ENCODE results near the gene PPFIA4. TPM values are rescaled to one million over a fixed set of nuclear protein-coding genes. Genes with fewer than 3 reads are reported as not detected.

Gene PPFIA4
- total RNA-seq, 1 donor from 2014 or later, result 74.7 TPM

DNA sequence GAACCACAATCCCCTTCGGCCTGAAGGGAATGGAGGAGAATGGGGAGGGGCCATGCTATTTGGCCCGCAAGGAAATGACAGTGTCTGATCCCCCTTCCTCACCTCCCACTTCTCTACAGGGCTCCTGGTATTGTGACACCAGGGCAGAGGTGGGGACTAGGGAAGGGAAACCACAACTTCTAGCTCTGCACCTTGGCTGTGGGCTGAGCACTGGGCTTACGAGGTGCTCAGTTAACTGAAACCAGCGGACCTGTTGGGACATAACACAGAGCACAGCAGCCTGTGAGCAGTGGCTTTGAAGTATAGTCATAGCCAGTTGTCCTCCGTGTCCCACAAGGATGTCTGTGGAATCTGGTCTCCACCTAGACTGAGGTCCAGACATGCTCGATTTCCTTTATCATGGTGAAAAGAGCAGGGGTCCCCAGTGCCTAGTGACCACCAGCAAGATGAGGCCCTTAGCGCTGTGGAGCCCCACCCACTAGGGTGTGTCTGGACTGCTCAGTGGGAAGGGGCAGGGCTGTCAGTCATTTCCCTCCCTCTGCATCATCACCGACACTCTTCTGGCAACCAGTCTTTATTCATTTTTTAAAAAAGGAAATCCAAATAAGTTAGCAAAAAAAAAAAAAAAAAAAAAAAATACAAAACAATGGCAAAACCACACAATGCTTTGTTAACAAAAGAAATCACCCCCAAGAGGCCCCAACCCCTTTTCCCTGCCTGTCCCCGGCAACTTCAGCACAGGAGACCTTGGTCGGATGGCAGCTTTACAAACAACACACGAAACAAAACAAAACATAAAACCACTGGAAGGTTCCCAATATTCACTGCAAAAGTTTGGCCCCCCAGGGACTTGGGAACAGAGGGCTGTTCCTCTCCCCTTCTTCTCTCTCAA is 56.5 kb downstream of the PPFIA4 start:
- DNase-seq, result no peak
- Mint-ChIP-seq H3K36me3 (ENCODE audit: unreplicated experiment) (no peaks in the 10 kb centered on the region), H3K27me3 (ENCODE audit: unreplicated experiment) (peaks cover 7% of the 10 kb centered on the region), H3K9me3 (ENCODE audit: unreplicated experiment) (no peaks in the 10 kb centered on the region), H3K4me3 (ENCODE audit: unreplicated experiment) (no peak overlapping the region), H3K27ac (ENCODE audit: unreplicated experiment) (no peak overlapping the region), H3K4me1 (ENCODE audit: low read depth, unreplicated experiment) (peaks cover 11% of the 10 kb centered on the region)
- TF ChIP-seq, protein P1, sequence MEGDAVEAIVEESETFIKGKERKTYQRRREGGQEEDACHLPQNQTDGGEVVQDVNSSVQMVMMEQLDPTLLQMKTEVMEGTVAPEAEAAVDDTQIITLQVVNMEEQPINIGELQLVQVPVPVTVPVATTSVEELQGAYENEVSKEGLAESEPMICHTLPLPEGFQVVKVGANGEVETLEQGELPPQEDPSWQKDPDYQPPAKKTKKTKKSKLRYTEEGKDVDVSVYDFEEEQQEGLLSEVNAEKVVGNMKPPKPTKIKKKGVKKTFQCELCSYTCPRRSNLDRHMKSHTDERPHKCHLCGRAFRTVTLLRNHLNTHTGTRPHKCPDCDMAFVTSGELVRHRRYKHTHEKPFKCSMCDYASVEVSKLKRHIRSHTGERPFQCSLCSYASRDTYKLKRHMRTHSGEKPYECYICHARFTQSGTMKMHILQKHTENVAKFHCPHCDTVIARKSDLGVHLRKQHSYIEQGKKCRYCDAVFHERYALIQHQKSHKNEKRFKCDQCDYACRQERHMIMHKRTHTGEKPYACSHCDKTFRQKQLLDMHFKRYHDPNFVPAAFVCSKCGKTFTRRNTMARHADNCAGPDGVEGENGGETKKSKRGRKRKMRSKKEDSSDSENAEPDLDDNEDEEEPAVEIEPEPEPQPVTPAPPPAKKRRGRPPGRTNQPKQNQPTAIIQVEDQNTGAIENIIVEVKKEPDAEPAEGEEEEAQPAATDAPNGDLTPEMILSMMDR (IDR thresholded peaks at IDR 0.05; ENCODE audit: partially characterized antibody, unreplicated experiment), result no peak

DNA sequence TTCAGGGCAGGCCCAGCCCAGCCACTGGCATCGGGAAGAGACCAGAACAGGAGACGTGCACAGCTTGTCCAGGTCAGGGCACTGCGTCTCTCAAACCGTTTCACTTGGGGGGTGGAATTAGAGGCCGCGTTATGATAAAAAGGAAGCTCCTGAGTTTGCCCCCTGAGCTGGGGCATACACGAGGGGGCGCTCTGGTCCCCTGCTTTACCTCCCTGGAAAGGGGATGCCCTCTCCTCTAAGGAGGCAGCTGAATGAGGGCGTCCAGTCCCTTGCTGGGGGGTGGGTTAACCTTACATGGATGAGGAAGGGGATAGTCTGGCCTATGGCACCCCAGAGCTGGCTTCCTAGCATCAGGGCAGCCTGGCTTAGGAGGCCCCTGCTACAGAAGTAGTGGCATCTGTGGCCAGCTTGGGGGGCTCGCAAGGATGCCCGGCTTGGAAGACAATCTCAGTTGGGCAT is 57.2 kb downstream of the PPFIA4 start:
- H3K27me3 Mint-ChIP-seq (ENCODE audit: unreplicated experiment), result peaks cover 11% of the 10 kb centered on the region
- H3K4me1 Mint-ChIP-seq (ENCODE audit: low read depth, unreplicated experiment), result peaks cover 11% of the 10 kb centered on the region
- H3K36me3 Mint-ChIP-seq (ENCODE audit: unreplicated experiment), result no peaks in the 10 kb centered on the region
- DNase-seq, result no peak
- no peak overlapping the region for H3K27ac Mint-ChIP-seq (ENCODE audit: unreplicated experiment)
- no peak overlapping the region for H3K4me3 Mint-ChIP-seq (ENCODE audit: unreplicated experiment)
- H3K9me3 Mint-ChIP-seq (ENCODE audit: unreplicated experiment), result peaks cover 6% of the 10 kb centered on the region
- TF ChIP-seq, protein P1 (IDR thresholded peaks at IDR 0.05; ENCODE audit: partially characterized antibody, unreplicated experiment), result no peak

DNA sequence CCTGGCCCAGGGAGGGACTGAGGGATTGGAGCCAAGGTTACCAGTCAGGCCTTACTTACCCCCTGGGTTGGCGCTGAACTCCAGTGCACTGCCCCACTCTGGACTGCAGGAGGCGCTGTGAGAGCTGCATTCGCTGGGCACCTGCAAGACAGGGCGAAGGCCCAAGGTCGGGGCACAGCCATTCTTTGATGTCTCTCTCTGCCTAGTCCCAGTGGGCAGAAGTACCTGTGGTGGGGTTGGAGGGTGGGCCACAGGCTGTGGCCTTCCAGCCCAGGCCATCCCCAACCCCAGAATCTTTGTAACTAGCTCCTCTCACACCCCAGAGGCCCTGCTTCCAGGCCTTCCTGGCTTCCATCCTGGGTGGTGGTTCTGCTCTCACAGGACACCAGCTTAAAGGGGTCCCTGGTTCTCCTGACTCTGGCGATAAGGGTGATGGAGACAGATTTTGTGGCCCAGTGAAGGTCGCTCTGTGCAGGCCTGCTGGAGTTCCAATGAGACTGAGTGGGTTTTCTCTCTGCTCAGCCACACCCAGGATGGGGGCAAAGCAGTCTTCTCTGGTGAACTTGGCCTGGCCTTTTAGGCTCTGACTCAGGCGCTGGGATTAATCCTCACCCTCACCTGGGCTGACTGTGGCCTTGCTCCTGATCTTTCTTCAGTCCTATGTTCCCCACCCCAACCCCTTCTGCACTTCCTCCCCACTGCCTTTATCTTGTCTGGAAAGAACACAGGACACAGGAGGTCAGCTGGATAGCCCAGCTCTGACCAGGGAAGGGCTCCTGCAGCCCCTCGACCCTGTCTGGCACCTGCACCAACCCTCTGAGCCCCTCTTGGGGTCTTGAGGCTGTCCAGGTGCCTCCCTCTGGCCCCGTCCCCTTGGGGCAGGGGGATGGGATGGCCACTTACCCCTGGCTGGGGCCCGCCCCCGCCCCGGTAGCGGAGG is 58.6 kb downstream of the PPFIA4 start:
- TF ChIP-seq, protein P1 (IDR thresholded peaks at IDR 0.05; ENCODE audit: partially characterized antibody, unreplicated experiment), result peak; percentile 53
- Mint-ChIP-seq H3K36me3 (ENCODE audit: unreplicated experiment) (no peaks in the 10 kb centered on the region), H3K27me3 (ENCODE audit: unreplicated experiment) (peaks cover 13% of the 10 kb centered on the region), H3K4me3 (ENCODE audit: unreplicated experiment) (no peak overlapping the region), H3K4me1 (ENCODE audit: low read depth, unreplicated experiment) (peaks cover 11% of the 10 kb centered on the region), H3K9me3 (ENCODE audit: unreplicated experiment) (peaks cover 8% of the 10 kb centered on the region), H3K27ac (ENCODE audit: unreplicated experiment) (no peak overlapping the region)
- DNase-seq, result no peak

DNA sequence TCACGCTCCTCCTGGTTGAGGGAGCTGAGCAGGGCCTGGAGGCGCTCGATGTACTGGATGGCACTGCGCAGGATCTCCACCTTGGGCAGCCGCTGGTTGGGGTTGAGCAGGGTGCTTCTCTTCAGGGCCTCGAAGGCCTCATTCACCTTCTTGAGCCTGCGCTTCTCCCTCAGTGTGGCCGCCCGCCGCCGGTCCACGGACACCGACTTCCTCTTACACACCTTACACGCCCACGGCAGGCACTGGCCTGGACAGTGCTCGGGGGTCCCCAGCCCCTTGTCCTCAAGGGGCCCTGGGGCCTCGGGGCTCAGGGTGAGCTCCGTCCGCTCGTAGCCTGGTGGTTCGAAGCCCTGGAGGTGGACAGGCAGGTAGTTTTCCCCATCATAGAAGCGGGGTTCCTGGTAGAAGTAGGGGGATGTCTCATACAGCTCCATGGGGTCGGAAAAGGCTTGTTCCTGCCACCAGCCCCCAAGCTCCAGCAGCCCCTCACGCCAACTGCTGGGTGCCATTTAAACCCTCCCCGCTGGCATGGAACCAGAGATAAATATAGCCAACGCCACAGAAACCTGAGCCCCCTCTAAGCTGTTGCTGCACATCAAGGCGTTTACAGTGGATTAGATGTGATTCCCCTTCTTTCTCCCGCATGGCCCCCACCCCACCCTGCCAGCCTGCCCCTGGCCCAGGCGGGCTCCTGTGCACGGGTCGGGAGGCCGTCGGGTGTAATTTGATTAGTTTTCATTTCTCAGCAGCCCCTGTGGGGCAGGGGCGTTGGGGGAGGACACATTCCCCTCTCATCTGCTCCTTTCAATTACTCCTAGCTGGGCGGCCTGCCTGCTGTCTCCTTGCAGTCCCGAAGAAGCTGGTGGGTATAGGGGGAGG is 59.5 kb downstream of the PPFIA4 start, which contains the start of gene MYOG:
MYOG (minus strand) TSS at position 485 of the 879 bp plus-strand sequence; CDS start at position 434, 51 bp downstream.
- Mint-ChIP-seq H3K27me3 (ENCODE audit: unreplicated experiment) (peaks cover 13% of the 10 kb centered on the region), H3K4me3 (ENCODE audit: unreplicated experiment) (no peak within 1 kb of the TSS)

More for the DNA sequence above, 59.5 kb downstream of the PPFIA4 start, which contains the start of gene MYOG:
- no peak for DNase-seq
- Mint-ChIP-seq H3K9me3 (ENCODE audit: unreplicated experiment) (peaks cover 9% of the 10 kb centered on the region), H3K27ac (ENCODE audit: unreplicated experiment) (peak within 1 kb of the TSS; percentile 31), H3K4me1 (ENCODE audit: low read depth, unreplicated experiment) (peaks cover 14% of the 10 kb centered on the region), H3K36me3 (ENCODE audit: unreplicated experiment) (no peaks in the 10 kb centered on the region)
- TF ChIP-seq, protein P1 (IDR thresholded peaks at IDR 0.05; ENCODE audit: partially characterized antibody, unreplicated experiment), result no peak

All from glutamatergic neuron (in vitro differentiated cells).